ENCODE measurements around the gene DENND6B.

DNA sequence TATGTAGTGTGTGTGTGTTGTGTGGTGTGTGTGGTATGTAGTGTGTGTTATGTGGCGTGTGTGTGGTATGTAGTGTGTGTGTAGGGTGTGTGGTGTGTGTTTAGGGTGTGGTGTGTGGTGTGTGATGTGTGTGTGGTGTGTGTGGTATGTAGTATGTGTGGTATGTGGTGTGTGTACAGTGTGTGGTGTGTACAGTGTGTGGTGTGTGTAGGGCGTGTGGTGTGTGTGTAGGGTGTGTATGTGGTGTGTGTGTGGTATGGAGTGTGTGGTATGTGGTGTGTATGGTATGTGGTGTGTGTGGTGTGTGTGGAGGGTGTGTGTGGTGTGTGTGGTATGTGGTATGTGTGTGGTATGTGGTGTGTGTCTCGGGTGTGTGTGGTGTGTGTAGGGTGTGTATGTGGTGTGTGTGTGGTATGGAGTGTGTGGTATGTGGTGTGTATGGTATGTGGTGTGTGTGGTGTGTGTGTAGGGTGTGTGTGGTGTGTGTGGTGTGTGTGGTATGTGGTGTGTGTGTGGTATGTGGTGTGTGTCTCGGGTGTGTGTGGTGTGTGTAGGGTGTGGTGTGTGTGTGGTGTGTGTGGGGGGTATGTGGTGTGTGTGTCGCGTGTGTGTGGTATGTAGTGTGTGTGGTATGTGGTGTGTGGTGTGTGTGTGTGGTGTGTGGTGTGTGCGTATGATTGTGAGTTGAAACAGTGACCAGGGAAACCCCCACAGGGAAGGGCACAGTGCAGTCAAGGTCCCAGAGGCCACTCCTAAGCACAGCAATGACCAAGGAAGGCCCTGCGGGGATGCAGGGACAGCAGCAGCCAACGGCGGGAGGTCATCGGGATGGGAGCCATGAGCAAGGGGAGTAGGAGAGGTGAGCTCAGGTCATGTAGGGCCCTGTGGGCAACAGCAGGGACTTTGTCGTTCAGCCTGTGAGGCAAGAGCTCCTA, 13.4 kb upstream of the DENND6B start:
- TF ChIP-seq, protein P1, sequence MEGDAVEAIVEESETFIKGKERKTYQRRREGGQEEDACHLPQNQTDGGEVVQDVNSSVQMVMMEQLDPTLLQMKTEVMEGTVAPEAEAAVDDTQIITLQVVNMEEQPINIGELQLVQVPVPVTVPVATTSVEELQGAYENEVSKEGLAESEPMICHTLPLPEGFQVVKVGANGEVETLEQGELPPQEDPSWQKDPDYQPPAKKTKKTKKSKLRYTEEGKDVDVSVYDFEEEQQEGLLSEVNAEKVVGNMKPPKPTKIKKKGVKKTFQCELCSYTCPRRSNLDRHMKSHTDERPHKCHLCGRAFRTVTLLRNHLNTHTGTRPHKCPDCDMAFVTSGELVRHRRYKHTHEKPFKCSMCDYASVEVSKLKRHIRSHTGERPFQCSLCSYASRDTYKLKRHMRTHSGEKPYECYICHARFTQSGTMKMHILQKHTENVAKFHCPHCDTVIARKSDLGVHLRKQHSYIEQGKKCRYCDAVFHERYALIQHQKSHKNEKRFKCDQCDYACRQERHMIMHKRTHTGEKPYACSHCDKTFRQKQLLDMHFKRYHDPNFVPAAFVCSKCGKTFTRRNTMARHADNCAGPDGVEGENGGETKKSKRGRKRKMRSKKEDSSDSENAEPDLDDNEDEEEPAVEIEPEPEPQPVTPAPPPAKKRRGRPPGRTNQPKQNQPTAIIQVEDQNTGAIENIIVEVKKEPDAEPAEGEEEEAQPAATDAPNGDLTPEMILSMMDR (IDR thresholded peaks at IDR 0.05), result no peak
- no peak for TF ChIP-seq POLR2A (IDR thresholded peaks at IDR 0.05)

All from Peyer's patch (tissue), 4 donors.